COLO829 (cell line): ENCODE data around the gene DMXL1.

Source experiments
- DNase-seq: peaks from one replicate; pipeline ENCODE4 v3.0.0; 2012; ENCODE audit warnings: low spot score

DMXL1 gene

GRCh38 chr5:119070828-119071560 is at the start of gene DMXL1:
DMXL1 (plus strand) TSS chr5:119071087; CDS start chr5:119071570, 483 bp downstream.
- DNase-seq: peak; percentile 75

GRCh38 chr5:119021149-119021732 is 49.6 kb upstream of the DMXL1 start:
- no peak for DNase-seq

GRCh38 chr5:119022017-119022745 is 48.7 kb upstream of the DMXL1 start:
- DNase-seq: peak; percentile 27

DNA sequence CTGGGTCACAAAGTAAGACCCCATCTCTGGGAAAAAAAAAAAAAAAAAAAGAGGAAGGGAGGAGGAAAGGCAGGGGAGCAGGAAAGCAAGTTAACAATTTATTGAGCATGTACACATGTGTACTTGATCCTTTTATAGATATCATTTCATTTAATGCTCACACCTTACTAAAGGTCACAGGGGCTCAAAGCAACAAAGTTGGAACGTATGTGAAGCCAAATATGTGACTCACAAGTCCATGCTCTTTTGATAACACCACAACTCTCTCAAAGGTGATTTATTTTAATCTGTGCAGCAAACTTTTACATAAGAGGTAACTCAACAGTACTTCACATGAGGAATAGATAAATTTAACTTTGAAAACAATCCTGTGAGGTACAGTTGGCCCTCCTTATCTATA is 48.1 kb upstream of the DMXL1 start:
- DNase-seq: no peak

- DNase-seq: no peak
Measured at GRCh38 chr5:119028575-119028974, 42.3 kb upstream of the DMXL1 start.

GRCh38 chr5:119031011-119031886 is 39.6 kb upstream of the DMXL1 start:
- DNase-seq: no peak

GRCh38 chr5:119031905-119032304 is 39.0 kb upstream of the DMXL1 start:
- no peak for DNase-seq

DNA sequence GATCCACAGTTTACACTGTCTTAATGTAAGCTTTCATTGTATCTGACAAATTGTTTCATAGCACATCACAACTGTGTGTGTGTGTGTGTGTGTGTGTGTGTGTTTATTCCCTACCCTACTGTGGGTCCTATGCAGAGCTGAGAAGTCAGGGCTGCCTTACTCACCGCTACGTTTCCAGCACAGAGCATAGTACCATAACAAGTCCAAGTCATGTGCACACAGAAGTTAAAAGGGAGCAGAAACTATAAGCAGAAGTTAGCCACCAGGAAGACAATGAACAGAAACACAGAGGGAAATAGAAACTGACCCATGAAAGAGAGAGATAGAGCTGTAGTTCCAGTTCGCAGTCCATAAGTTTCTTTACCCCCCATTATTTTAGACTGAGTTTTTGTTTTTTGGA is 38.2 kb upstream of the DMXL1 start:
- DNase-seq: no peak

- DNase-seq: no peak
Measured at GRCh38 chr5:119033135-119033534, 37.8 kb upstream of the DMXL1 start.

DNA sequence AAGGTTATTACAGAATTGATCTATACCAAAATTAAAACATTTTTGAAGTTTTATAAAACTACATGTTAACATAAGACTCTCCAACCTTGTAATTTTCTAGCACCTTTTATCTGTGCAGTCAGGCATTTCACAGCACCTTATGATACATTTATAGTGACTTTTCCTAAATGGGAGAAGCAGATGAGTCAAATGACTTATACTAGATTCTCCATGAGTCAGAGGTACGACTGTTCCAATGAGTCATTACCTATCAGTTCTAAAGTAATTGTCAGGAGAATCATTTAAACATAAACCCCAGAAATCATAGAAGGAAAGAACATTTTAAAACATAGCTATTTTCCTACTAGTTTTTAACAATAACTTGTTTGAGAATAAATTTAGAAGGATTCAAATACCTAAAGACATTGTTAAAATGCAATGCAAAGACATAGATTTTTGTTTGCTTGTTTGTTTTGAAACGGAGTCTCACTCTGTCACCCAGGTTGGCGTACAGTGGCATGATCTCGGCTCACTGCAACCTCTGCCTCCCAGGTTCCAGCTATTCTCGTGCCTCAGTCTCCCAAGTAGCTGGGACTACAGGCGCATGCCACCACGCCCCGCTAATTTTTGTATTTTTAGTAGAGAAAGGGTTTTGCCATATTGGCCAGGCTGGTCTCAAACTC is 34.7 kb upstream of the DMXL1 start:
- peak; percentile 18 for DNase-seq

DNA sequence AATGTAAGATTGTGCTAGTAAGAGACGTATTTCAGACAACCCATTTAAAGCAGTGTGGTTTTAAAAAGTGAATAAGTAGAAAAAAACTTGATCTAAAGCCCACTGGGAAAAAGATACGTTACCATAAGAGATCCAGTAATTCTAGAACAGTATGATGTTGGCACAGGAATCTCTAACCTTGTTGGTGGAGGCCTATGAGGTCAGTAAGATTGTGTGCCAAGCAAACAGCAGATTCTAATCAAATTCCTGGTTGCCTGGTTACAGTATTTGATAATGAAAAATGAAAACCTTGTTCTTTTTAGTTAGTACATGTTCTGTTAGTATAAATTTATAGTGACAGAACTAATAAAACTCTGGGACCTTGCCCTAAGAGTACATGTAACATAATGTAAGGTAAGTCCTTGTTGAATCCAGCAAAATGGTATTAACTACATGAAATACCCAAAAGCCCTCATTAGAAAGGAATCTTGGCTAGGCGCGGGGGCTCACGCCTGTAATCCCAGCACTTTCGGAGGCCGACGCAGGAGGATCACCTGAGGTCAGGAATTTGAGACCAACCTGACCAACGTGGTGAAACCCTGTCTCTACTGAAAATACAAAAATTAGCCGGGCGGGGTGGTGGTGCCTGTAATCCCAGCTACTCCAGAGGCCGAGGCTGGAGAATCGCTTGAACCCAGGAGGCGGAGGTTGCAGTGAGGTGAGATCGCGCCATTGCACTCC is 33.2 kb upstream of the DMXL1 start:
- DNase-seq: no peak

GRCh38 chr5:119048246-119048645 is 22.6 kb upstream of the DMXL1 start:
- no peak for DNase-seq

DNA sequence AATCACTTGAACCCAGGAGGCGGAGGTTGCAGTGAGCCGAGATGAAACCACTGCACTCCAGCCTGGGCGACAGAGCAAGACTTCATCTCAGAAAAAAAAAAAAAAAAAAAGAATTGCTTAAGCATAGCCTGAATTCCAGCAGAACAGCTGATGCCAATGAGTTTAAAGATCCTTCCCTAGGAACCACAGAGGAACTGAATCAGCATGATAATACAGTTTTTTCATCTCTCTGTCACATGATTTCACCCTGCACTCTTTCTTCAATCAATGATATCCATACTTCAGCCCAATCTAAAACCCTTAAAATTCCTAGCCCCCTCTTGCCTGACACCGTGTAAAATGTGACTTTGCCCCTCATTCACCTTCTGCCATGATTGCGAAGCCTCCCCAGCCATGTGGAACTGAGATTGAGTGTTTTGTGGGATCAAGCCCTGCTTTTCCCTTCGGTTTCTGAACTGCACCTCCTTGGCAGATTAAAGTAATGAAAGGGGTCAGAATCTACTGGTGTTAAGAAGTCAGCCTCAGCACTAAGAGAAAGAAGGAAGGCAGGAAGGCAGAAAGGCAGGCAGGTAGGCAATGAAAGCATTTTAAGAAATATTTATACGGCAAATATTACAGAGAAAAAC is 20.9 kb upstream of the DMXL1 start:
- no peak for DNase-seq

DNA sequence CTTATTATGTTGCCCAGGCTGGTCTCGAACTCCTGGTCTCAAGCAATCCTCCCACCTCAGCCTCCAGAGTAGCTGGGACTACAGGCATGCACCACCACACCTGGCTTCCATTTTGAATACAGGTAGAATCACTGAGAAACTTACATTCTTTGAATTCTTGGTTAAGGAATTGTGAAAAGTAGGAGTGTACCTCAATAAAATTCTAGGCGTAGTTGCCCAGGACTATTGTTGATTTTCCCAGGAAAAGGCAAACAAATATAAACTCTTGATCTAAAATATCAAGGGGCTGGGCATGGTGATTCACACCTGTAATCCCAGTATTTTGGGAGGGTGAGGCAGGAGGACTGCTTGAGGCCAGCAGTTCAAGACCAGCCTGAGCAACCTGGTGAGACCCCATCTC is 16.8 kb upstream of the DMXL1 start:
- no peak for DNase-seq

- DNase-seq: no peak
Measured at GRCh38 chr5:119055294-119055693, 15.6 kb upstream of the DMXL1 start.

- no peak for DNase-seq
Measured at GRCh38 chr5:119058979-119059529, 11.8 kb upstream of the DMXL1 start.

- no peak for DNase-seq
Measured at GRCh38 chr5:119059740-119060255, 11.1 kb upstream of the DMXL1 start.

DNA sequence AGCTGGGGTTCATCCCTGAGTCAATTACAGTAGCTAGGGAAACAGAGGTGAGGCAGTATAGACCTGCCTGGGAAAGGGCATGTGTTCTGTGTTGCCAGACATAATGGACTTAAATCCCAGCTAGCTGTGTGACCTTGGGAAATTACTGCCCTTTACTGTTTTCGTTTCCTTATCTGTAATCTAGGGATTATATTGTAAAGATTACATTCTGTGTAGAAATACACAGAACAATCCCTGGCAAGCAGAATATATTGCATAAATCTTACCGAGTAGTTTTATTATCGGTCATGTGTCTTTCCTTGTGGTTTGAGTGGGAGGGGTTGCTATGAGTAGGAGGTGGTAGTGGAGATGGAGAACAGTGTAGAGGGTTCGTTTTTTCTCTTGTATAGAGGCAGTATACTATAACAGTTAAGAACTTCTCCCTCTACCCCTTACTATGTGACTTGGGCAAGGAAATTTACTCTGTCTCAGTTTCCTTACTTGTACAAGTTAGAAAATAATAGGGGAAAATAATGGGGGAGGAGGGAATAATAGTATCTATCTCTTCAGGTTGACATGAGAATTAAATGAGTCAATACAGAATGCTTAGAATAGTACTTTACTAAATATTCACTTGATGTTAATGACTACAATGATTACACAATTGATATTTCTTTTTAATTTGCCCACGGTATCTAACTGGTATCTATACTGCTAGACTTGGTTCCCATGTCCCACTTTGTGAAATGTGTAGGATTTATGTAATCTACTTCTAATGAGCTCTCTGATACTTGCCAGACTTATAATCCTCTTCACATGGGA is 7.1 kb upstream of the DMXL1 start:
- DNase-seq: peak; percentile 20

DNA sequence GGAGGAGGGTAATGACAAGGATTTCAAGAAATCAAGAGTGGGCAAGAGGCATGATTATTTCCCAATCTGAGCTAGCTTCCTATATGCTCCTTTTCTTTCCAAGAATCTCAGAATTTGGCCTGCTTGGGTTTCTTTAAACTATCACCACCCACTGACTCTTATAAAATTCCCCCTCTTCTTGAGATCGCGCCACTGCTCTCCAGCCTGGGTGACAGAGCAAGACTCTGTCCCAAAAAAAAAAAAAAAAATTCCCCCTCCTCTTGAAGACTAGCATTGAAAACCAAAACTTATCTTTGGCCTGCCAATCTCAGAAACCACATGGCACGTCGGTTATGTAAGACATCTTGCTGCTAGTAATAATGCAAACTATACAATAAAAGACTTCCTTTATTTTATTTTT is 3.4 kb upstream of the DMXL1 start:
- no peak for DNase-seq

DNA sequence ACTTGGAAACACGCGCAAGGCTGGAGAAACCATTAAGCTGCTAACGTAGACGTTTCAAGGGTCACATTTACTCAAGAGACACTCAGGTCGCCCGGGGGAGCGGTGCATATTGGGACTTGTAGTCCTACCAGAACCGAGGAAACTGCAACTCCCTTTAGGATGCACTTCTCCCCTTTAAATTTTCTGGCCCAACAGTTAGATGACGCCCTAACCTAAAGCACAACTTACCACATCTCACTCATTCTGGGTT is 384 bp upstream of the DMXL1 start:
- DNase-seq: no peak
